Midbrain (tissue), 1 donor: ENCODE measurements around the gene KRTAP5-1.

Source experiments
- DNase-seq: peaks from one replicate; lab custom pipeline; 2025; lab: John Stamatoyannopoulos, UW

Gene KRTAP5-1

GRCh38 chr11:1545432-1545831, 39.7 kb downstream of the KRTAP5-1 start:
- DNase-seq: no peak

DNA sequence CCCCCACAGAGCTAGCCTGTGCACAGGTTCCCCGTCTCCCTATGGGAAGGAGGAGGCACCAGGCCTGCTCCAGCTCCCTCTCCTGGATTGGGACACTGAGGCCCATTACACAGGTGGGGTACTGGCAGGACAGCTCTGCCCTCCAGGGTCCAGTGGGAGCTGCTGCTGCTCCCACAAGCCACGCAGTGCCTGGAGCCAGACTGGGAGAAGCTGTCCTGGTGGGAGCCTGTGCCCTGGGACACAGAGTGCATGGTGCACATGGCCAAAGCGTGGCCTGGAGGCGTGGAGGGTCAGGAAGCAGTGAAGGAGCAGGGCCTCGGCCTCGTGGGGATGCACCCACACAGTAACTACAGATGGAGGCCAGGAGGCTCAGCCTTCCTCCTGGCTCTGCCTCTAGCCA, 40.5 kb downstream of the KRTAP5-1 start:
- DNase-seq: no peak

DNA sequence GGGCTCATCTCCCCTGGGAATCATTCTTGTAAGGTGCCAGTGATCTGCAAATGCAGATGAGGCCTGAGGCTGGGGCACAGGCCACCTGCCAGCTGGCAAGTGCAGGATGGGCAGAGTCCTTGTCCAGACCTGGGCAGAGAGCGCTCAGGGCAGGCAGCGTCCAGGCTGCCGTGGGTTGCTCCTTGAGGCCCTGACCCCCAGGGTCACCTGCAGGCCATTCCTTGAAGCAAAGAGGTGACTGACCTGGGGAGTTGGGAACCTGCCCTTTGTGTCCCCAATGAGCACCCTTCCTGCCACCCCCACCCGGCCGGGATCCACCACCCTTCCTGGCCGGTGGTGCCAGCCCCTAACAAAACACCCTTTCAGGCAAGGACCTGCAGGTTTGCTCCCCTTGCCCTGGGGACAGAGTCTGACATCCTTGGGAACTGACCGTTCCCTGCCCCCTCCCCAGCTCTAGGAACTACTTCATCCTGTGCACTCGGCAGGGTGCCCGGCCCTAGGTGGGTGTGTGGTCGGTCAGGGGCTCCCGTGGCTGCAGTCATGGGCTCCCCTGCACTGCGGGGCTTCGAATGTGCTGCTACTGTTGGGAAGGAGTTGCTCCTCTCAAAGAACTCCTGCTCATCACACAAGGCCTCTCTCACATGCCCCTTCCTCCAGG, 41.3 kb downstream of the KRTAP5-1 start:
- DNase-seq: no peak

GRCh38 chr11:1542267-1542666, 42.8 kb downstream of the KRTAP5-1 start:
- no peak for DNase-seq

DNA sequence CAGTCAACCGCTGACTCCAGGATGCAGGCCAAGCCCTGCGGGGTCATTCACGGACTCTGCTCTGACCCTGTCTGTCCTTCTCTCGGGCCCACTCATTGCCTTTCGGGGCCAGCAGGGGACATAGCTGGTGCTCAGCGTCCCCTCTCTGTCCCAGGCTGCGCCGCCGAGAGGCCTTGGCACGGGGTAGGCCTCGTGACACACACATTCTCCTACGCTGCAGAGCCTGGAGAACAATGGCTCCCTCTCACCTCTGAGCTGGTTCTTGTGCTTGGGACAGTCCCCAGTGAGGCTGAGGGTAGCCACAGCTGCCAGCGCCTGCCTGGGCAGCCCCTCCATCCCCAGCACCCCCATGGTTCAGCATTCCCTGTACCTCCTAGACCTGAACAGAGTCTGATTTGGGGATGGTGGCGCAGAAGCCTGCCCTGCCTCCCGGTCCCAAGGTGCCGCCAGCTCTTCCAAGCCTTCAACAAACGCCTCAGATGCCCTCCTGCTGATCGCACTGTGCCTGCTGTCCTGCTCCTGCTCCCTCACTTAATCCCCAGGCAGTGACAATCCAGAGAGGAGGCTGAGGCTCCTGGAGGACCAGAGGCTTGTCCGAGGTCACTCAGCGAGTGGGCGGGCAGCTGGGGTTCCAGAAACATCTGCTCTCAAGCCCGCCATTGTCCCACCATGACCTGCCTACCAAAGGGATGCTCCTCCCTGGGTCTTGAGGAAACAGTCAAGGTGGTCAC, 43.4 kb downstream of the KRTAP5-1 start:
- DNase-seq: peak; percentile 84

DNA sequence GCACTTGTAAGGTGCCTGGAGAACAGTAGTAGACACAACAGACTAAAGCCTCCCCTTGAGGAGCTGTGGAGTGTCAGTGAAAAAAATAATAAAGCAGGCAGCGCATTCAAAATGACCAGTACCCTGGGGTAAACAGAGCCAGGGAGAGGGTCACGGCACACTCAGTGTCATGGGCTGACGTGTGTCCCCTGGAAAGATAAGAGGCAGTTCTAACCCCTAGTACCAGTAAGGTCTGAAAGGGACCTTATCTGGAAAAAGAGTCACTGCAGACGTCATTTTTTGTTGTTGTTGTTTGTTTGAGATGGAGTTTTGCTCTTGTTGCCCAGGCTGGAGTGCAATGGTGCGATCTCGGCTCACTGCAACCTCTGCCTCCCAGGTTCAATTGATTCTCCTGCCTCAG, 45.0 kb downstream of the KRTAP5-1 start:
- no peak for DNase-seq

GRCh38 chr11:1538153-1538552, 46.9 kb downstream of the KRTAP5-1 start:
- DNase-seq: no peak

DNA sequence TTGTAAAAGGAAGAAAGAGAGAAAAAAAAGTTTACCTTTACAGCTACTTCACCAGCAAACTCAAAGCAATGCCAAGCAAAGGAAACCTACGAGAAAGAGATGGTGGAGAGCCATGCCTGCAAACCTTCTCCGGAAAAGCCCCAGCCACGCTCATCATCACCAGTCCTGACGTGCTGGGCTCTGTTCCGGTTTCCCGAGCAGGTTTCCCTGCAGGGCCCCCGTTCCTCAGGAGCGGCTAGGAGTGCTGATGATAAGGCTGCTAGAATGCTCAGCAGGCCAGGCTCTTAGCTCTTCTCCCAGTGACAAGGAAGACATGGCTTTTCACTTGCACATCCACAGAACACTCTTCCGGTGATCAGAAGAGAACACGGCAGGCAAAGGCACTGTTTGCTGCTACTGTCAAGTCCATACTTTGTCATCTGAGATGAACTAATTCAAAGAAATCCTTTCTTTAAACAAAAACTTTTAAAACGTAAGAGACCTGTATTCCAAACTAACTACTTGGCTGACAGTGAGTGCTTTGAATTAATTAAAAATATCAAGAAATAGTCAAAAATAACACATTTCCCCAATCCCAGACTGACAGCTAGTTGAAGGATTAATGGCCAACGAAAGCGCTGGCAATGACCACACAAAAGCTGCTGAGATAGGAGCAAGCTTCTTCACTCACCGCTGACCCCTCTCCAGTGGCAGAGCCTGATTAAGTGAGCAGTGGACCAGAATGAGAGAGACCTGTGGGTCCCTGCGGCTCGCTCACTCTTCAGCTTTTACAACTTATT, 48.8 kb downstream of the KRTAP5-1 start:
- DNase-seq: no peak

DNA sequence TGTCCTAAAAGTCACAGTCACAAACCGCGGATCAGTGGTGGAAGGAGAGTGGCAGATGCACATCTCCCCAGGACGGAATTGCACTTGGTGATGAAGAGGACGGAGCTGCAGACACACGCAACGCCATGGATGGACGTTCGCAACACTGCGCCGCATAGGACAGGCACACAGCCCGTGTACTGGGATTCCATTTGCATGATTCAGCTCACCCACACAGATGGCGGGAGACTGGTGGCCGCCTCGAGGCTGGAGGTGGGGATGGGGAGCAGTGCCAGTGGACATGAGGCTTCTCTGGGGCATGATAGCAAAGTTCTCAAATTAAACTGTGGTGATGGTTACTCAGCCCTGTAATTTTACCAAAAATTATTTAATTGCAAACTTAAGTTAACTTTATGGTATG, 50.4 kb downstream of the KRTAP5-1 start:
- DNase-seq: no peak
